Cardiac muscle cell (in vitro differentiated cells and primary cell): Measurements from ENCODE around the gene FHOD3. TPM values are rescaled to one million over a fixed set of nuclear protein-coding genes. Genes with fewer than 3 reads are reported as not detected.

Source experiments
- DNase-seq, 2 donors: peaks; one replicate each; pipeline versions ENCODE4 v3.0.0 to v3.0.0-alpha.2; 2010 to 2017; ENCODE audit warnings: low read depth in 1 of 2, low spot score in 1 of 2
- H3K27ac ChIP-seq: fragments of 200-600 bp; sonication (generic); 2 replicates; pipeline ENCODE4 v1.5.1; 2016
- H3K27me3 ChIP-seq: fragments of 200-600 bp; sonication (generic); 2 replicates; pipeline ENCODE4 v1.6.0; 2016; ENCODE audit warnings: control low read depth
- H3K36me3 ChIP-seq: fragments of 200-600 bp; sonication (generic); 2 replicates; pipeline ENCODE4 v1.5.1; 2016; ENCODE audit warnings: control low read depth
- H3K4me1 ChIP-seq: fragments of 200-600 bp; sonication (generic); 2 replicates; pipeline ENCODE4 v1.8.1; 2017; ENCODE audit warnings: low read depth, mild to moderate bottlenecking, mixed run types
- H3K4me3 ChIP-seq: fragments of 200-600 bp; sonication (generic); 2 replicates; pipeline ENCODE4 v1.5.1; 2016; ENCODE audit warnings: mild to moderate bottlenecking
- H3K9me3 ChIP-seq: fragments of 200-600 bp; sonication (generic); 2 replicates; pipeline ENCODE4 v1.5.1; 2017; ENCODE audit warnings: low read depth, mild to moderate bottlenecking, control low read depth
- polyA plus RNA-seq: library from polyadenylated mRNA; unstranded; fragments of >200 nt; fragmentation: Nextera tagmentation; extraction: Ambion mirVana; gene quantifications from 2 replicates; pipeline ENCODE4 v1.2.1, GENCODE V29; 2016
- total RNA-seq: library from RNA; depleted of rRNA; stranded (reverse); fragments of >200 nt; gene quantifications from 2 replicates; pipeline ENCODE4 v1.2.3, GENCODE V29; 2016
- TF ChIP-seq, protein P1 (sequence below): IDR thresholded peaks from 2 replicates; pipeline ENCODE4 v1.5.1; 2012; ENCODE audit warnings: low read depth, mild to moderate bottlenecking, low read length

Gene FHOD3
- total and polyA plus RNA-seq, 2 experiments from 2014 or later: 127 to 347 TPM

GRCh38 chr18:36580874-36581750, 283.6 kb downstream of the FHOD3 start:
- Histone ChIP-seq H3K4me3 (no peak overlapping the region), H3K36me3 (peaks cover 3% of the 10 kb centered on the region), H3K4me1 (peaks cover 8% of the 10 kb centered on the region), H3K27ac (peak overlapping the region; percentile 22), H3K27me3 (no peaks in the 10 kb centered on the region), H3K9me3 (no peaks in the 10 kb centered on the region)
- peak in 1 of 2 donors; percentile 50 for DNase-seq
- TF ChIP-seq, protein P1, sequence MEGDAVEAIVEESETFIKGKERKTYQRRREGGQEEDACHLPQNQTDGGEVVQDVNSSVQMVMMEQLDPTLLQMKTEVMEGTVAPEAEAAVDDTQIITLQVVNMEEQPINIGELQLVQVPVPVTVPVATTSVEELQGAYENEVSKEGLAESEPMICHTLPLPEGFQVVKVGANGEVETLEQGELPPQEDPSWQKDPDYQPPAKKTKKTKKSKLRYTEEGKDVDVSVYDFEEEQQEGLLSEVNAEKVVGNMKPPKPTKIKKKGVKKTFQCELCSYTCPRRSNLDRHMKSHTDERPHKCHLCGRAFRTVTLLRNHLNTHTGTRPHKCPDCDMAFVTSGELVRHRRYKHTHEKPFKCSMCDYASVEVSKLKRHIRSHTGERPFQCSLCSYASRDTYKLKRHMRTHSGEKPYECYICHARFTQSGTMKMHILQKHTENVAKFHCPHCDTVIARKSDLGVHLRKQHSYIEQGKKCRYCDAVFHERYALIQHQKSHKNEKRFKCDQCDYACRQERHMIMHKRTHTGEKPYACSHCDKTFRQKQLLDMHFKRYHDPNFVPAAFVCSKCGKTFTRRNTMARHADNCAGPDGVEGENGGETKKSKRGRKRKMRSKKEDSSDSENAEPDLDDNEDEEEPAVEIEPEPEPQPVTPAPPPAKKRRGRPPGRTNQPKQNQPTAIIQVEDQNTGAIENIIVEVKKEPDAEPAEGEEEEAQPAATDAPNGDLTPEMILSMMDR: no peak

DNA sequence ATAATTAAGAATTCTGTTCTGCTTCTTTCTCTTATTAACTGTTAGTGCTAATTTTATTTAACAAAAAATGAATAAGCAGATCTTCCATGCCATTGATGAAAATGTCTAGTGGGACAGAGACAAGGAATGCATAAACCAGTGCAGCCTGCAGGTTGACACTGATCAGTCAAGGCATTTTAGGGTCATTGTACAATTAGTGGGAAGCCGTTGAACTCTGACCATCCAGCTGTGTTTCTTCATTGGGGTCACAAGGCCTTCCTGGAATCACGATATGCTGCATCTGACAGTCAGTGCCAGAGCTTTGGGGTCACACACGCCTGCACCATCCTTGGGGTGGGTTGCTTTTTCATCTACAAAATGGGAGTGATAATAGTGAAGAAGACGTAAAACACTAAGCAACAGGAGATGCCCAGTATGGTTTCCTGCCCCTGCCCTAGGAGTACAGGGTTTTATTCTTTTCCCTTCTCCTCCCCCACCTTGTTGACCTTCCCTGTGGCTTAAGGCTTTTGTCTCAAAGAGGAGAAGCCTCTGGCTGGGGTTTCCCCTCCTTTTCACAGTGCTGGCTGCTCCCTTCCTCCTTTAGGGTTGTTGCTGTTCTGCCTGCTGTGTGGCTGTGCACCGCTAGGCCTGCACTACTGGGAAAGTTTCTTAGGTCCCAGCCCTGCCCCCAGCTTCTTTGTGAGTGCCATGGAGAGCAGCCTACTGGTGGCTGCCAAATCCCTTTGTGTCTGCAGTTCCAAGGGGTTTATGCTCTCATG, 285.7 kb downstream of the FHOD3 start:
- TF ChIP-seq, protein P1: no peak
- H3K4me1 ChIP-seq: peaks cover 17% of the 10 kb centered on the region
- H3K27me3 ChIP-seq: no peaks in the 10 kb centered on the region
- H3K9me3 ChIP-seq: no peaks in the 10 kb centered on the region
- no peaks in the 10 kb centered on the region for H3K36me3 ChIP-seq
- peak in 1 of 2 donors; percentile 16 for DNase-seq
- H3K27ac ChIP-seq: peak overlapping the region; percentile 24
- no peak overlapping the region for H3K4me3 ChIP-seq

DNA sequence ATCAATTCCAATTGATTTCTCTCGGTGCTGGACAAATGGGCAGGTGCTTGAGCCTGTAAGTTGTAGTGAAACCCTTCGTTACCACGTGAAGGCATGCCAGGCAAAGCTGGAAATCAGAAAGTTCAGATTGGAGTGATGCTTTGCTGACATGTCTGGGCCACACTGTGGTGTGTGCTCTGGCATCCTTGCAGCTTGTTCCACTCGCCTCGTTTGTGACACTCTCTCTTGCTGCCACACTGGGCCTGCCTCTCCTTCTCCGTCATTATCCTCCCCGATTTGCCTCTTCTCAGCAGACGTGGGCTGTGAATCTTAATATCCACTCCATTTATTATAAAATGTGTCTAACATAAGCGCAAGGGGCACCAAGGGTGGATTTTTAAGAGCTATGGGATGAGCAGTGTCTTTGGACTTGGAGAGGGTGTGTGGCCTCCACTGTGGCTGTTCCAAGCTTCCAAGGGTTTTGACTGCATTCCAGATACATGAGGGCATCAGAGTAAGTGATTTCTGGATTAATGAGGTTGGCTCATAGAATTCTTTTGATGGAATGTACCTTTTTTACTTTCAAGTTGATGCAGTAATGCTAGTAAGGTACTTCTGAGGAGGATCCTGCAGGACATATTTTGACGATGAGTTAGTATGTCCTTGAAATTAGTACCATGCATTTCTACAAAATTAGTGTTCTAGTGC, 292.5 kb downstream of the FHOD3 start:
- peaks cover 25% of the 10 kb centered on the region for H3K4me1 ChIP-seq
- peak overlapping the region; percentile 55 for H3K27ac ChIP-seq
- DNase-seq: no peak
- no peaks in the 10 kb centered on the region for H3K36me3 ChIP-seq
- no peaks in the 10 kb centered on the region for H3K9me3 ChIP-seq
- H3K4me3 ChIP-seq: no peak overlapping the region
- TF ChIP-seq, protein P1: no peak
- no peaks in the 10 kb centered on the region for H3K27me3 ChIP-seq

DNA sequence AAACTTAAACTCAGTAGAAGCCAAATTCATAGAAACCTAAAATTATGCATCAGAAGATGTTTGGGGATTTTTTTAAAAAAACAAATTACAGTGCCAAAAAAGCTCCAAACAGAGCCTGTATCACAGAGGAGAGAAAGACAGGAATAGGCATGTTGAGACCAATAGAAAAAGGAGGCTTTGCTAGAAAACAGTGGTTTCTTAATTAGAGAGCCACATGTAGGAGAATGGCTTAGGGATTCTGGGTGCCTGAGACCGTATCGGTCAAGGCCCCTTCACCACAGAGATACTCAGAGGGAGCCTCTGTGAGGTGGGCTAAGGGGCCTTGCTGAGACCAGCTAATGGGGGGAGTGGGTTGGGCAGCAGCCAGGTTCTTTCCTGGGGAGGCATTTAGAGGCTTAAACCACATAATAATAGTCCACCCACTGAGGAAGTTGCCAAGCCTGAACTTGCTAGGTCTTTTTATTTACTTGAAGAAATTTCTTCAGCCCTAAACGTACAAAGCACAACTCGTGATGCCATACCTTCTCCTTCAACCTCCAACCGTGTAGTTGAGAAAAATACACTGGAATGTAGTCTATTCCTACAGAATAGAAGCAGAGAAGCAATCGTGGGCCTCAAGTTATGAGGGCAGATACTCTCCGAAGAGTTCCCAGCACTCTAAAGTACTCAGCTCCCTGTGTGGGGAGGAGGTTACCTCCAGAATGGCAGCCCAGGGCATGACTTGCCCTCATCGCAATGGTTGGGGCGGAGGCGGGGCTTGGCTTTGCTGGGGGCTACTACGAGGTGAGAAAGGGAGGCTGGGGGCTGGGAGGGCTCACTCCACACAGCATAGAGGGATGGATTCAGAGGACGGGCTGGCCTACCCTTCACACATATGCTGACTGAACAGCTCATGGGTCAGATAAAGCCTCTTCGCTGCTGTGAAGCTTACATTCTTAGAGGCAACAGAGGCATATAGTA, 293.4 kb downstream of the FHOD3 start:
- peaks cover 3% of the 10 kb centered on the region for H3K36me3 ChIP-seq
- H3K27me3 ChIP-seq: no peaks in the 10 kb centered on the region
- no peak overlapping the region for H3K27ac ChIP-seq
- DNase-seq: no peak
- TF ChIP-seq, protein P1: no peak
- peaks cover 20% of the 10 kb centered on the region for H3K4me1 ChIP-seq
- no peaks in the 10 kb centered on the region for H3K9me3 ChIP-seq
- H3K4me3 ChIP-seq: no peak overlapping the region

- Histone ChIP-seq H3K36me3 (peaks cover 3% of the 10 kb centered on the region), H3K9me3 (no peaks in the 10 kb centered on the region), H3K27ac (no peak overlapping the region), H3K4me3 (no peak overlapping the region), H3K27me3 (no peaks in the 10 kb centered on the region), H3K4me1 (peaks cover 17% of the 10 kb centered on the region)
- TF ChIP-seq, protein P1: no peak
- DNase-seq: no peak
Measured at GRCh38 chr18:36592282-36592681, 294.8 kb downstream of the FHOD3 start.
